ENCODE measurements around the gene LRRC31.

LRRC31 gene

GRCh38 chr3:169864270-169864669 is 5.5 kb downstream of the LRRC31 start:
- no peak for TF ChIP-seq CTCF (IDR thresholded peaks at IDR 0.05; ENCODE audit: low read depth, low read length, missing control alignments)
- no peak overlapping the region for H3K4me3 ChIP-seq (ENCODE audit: low read depth, low read length)
- DNase-seq (ENCODE audit: low read depth): no peak

- peak; percentile 92 for TF ChIP-seq CTCF (IDR thresholded peaks at IDR 0.05; ENCODE audit: low read depth, low read length, missing control alignments)
These were observed 6.3 kb downstream of the LRRC31 start for GRCh38 chr3:169863458-169863899.

DNA sequence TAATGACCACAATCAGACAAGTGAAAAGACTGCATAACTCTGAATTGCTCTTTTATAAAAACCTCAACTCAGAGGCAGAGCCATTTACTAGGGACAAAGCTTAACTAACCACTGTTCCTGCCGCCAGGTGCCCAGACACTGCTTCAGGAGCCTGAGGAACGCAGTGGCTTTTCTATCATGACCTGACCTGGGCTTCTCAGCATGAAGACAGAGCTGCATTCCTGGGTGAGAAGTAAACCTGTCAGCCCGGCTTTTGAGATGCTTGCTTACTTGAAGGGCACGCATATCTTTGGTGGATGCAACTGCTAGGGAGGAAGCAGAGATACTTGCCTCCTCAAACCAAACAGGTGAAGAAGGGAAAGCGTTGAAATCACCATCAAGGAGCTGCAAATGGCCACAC is 7.9 kb downstream of the LRRC31 start:
- no peak overlapping the region for H3K4me3 ChIP-seq (ENCODE audit: low read depth, low read length)
- DNase-seq (ENCODE audit: low read depth): no peak
- TF ChIP-seq CTCF (IDR thresholded peaks at IDR 0.05; ENCODE audit: low read depth, low read length, missing control alignments): no peak

More at GRCh38 chr3:169863458-169863899, 6.3 kb downstream of the LRRC31 start:
- H3K4me3 ChIP-seq (ENCODE audit: low read depth, low read length): no peak overlapping the region
- peak; percentile 71 for DNase-seq (ENCODE audit: low read depth)

DNA sequence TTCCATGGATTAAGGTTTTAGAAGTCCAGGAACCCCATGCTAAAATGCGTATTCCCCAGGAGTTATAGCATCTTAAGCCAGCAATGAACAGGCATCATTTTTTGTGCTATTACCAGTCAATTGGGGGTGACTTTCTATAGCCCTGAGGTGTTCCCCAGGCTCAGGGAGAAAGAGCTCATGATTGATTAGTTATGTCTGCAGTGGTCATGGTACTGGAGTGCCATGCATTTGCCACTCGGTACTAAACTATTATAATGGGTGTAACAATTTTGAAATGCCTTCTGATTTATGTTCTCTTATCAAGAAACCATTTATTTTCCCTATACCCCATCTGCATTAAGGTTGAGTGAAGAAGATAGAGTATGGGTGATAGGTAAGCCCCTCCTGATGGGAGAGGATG is 11.9 kb downstream of the LRRC31 start:
- DNase-seq (ENCODE audit: low read depth): no peak
- no peak for TF ChIP-seq CTCF (IDR thresholded peaks at IDR 0.05; ENCODE audit: low read depth, low read length, missing control alignments)
- H3K4me3 ChIP-seq (ENCODE audit: low read depth, low read length): no peak overlapping the region

DNA sequence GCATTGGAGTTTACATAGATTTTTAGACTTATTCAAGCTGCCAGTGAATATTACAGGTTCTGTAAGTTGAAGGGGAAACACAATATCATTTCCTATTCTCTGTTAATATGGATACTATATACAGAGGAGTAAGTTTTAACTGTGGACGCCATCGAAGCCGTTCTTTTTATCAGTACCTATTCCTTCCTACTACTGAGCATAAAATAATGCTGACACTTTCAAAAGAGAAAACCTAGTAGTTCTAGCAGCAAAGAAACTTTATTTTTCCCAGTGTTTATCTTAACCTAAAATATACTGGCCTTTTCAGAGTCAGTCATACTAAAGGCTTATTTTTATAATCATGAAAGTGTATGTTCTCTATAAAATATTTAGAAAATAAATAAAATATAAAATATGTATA is 14.2 kb downstream of the LRRC31 start:
- no peak overlapping the region for H3K4me3 ChIP-seq (ENCODE audit: low read depth, low read length)
- TF ChIP-seq CTCF (IDR thresholded peaks at IDR 0.05; ENCODE audit: low read depth, low read length, missing control alignments): no peak
- no peak for DNase-seq (ENCODE audit: low read depth)

- H3K4me3 ChIP-seq (ENCODE audit: low read depth, low read length): no peak overlapping the region
- DNase-seq (ENCODE audit: low read depth): no peak
- no peak for TF ChIP-seq CTCF (IDR thresholded peaks at IDR 0.05; ENCODE audit: low read depth, low read length, missing control alignments)
These were observed 19.1 kb downstream of the LRRC31 start for GRCh38 chr3:169850618-169851017.

DNA sequence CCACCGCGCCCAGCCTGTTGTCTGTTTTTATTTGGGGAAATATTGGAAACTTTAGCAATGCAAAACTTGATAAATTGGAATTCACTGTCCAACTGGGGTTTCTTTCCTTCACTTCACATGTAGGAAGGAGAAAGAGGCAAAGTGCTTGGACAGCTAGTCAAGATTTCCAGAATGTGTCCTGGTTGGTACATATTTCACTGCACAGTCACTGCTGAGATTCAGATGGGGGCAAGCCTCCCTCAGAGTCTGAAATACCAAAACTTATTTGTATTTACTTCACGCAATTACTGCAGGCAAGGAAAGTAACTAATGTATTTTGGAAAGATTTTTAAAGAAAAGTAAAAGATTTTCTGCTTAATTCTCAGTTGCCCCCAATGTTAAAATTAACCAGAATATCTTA is 21.0 kb downstream of the LRRC31 start:
- H3K4me3 ChIP-seq (ENCODE audit: low read depth, low read length): no peak overlapping the region
- TF ChIP-seq CTCF (IDR thresholded peaks at IDR 0.05; ENCODE audit: low read depth, low read length, missing control alignments): no peak
- DNase-seq (ENCODE audit: low read depth): no peak

All from GM12864 (cell line).